AG04450 (cell line): Measurements from ENCODE around the gene L3MBTL4. TPM values are rescaled to one million over a fixed set of nuclear protein-coding genes. Genes with fewer than 3 reads are reported as not detected.
A peak's percentile ranks its signal among the peaks of the same experiment; 100 is the strongest.

Source experiments
- CTCF ChIA-PET: fragments of 300-600, 350-600 bp; formaldehyde crosslinking; extraction: SDS; loops from one replicate; lab custom pipeline; 2022; ENCODE audit warnings: antibody characterized with exemption, inconsistent platforms; lab: Charles Lee
- POLR2A ChIA-PET: fragments of 350-600 bp; formaldehyde crosslinking; extraction: SDS; loops from one replicate; lab custom pipeline; 2021; ENCODE audit warnings: antibody characterized with exemption, inconsistent platforms; lab: Yijun Ruan, JAX
- DNase-seq: peaks from one replicate; pipeline ENCODE4 v3.0.0-alpha.2; 2011; ENCODE audit warnings: low read depth, low spot score
- H3K27ac ChIP-seq: one replicate; pipeline ENCODE4 v1.5.1; 2012; ENCODE audit warnings: low read depth, low read length, control low read depth
- H3K27me3 ChIP-seq: one replicate; pipeline ENCODE4 v1.6.0; 2012; ENCODE audit warnings: low read length; ENCODE audit not compliant: control insufficient read depth, insufficient read depth
- H3K4me3 ChIP-seq: 2 replicates; pipeline ENCODE4 v1.5.1; 2011; ENCODE audit warnings: mild to moderate bottlenecking, low read depth, low read length, control low read depth
- H3K9me3 ChIP-seq: 2 replicates; pipeline ENCODE4 v1.5.1; 2012; ENCODE audit warnings: low read length; ENCODE audit not compliant: control insufficient read depth, insufficient read depth
- CTCF ChIP-seq: IDR thresholded peaks from 2 replicates; pipeline ENCODE4 v1.5.1; 2011; ENCODE audit warnings: low read depth, low read length, control low read depth, inconsistent platforms
- polyA plus RNA-seq: library from polyadenylated mRNA; depleted of rRNA; stranded (reverse); fragments of >200 nt; gene quantifications from 2 replicates; pipeline ENCODE4 v1.2.3, GENCODE V29; 2011

The L3MBTL4 gene
- polyA plus RNA-seq, 1 experiment: 0.05 TPM

- no peak overlapping the region for H3K4me3 ChIP-seq
- peak; percentile 28; the same call in 1 of the 2 replicates for TF ChIP-seq CTCF
- H3K9me3 ChIP-seq: no peaks in the 10 kb centered on the region
- H3K27me3 ChIP-seq: no peaks in the 10 kb centered on the region
- no peak overlapping the region for H3K27ac ChIP-seq
- CTCF ChIA-PET: interaction anchor here (0.7 to 1.3 kb wide), 5 partner anchors 11 to 174 kb away, joined by 3 to 5 read pairs (median 4); no protein-coding TSS in a partner anchor
- POLR2A ChIA-PET: no interaction called here
- DNase-seq: no peak
Measured at GRCh38 chr18:6044773-6045172, 369.9 kb downstream of the L3MBTL4 start.

GRCh38 chr18:6044319-6044718 is 370.4 kb downstream of the L3MBTL4 start:
- Histone ChIP-seq H3K9me3 (no peaks in the 10 kb centered on the region), H3K27me3 (no peaks in the 10 kb centered on the region), H3K27ac (no peak overlapping the region), H3K4me3 (no peak overlapping the region)
- no peak for TF ChIP-seq CTCF
- POLR2A ChIA-PET: no interaction called here
- no peak for DNase-seq
- CTCF ChIA-PET: interaction anchor here (0.7 to 1.3 kb wide), 5 partner anchors 11 to 178 kb away, joined by 3 to 5 read pairs (median 4); no protein-coding TSS in a partner anchor

GRCh38 chr18:6039055-6039454 is 375.7 kb downstream of the L3MBTL4 start:
- ChIA-PET POLR2A (interaction anchor here (0.7 kb wide), 1 partner anchor 1547 kb away, joined by 5 read pairs; no protein-coding TSS in a partner anchor), CTCF (no interaction called here)
- DNase-seq: no peak
- H3K27me3 ChIP-seq: peaks cover 4% of the 10 kb centered on the region
- no peak overlapping the region for H3K4me3 ChIP-seq
- H3K27ac ChIP-seq: no peak overlapping the region
- no peak for TF ChIP-seq CTCF
- H3K9me3 ChIP-seq: no peaks in the 10 kb centered on the region

GRCh38 chr18:6031442-6031841 is 383.3 kb downstream of the L3MBTL4 start:
- H3K9me3 ChIP-seq: no peaks in the 10 kb centered on the region
- POLR2A ChIA-PET: interaction anchor here (0.8 kb wide), 1 partner anchor 18 kb away, joined by 7 read pairs; no protein-coding TSS in a partner anchor
- H3K27me3 ChIP-seq: no peaks in the 10 kb centered on the region
- TF ChIP-seq CTCF: no peak
- DNase-seq: no peak
- no peak overlapping the region for H3K4me3 ChIP-seq
- H3K27ac ChIP-seq: no peak overlapping the region
- CTCF ChIA-PET: no interaction called here

GRCh38 chr18:6031002-6031401 is 383.7 kb downstream of the L3MBTL4 start:
- Histone ChIP-seq H3K4me3 (no peak overlapping the region), H3K27me3 (no peaks in the 10 kb centered on the region), H3K27ac (no peak overlapping the region), H3K9me3 (no peaks in the 10 kb centered on the region)
- DNase-seq: no peak
- ChIA-PET POLR2A (interaction anchor here (0.7 kb wide), 1 partner anchor 18 kb away, joined by 3 read pairs; no protein-coding TSS in a partner anchor), CTCF (no interaction called here)
- no peak for TF ChIP-seq CTCF
